Mesodermal cell (in vitro differentiated cells): Measurements from ENCODE around the gene TUBGCP5.

Source experiments
- H3K27ac ChIP-seq: 2 replicates; pipeline ENCODE4 v1.7.0; 2013; ENCODE audit warnings: mild to moderate bottlenecking, low read depth, low read length, moderate library complexity; ENCODE audit not compliant: severe bottlenecking
- H3K36me3 ChIP-seq: 2 replicates; pipeline ENCODE4 v1.7.1; 2013; ENCODE audit warnings: mild to moderate bottlenecking, low read length, moderate library complexity; ENCODE audit not compliant: control insufficient read depth, insufficient read depth
- H3K4me1 ChIP-seq: one replicate; pipeline ENCODE4 v1.7.1; 2013; ENCODE audit warnings: mild to moderate bottlenecking, low read length; ENCODE audit not compliant: insufficient read depth, control insufficient read depth, poor library complexity, severe bottlenecking
- H3K4me3 ChIP-seq: 2 replicates; pipeline ENCODE4 v1.7.0; 2013; ENCODE audit warnings: low read length, control low read depth, mild to moderate bottlenecking; ENCODE audit not compliant: insufficient read depth, poor library complexity, severe bottlenecking; ENCODE audit errors: extremely low read depth
- H3K9me3 ChIP-seq: 2 replicates; pipeline ENCODE4 v1.7.1; 2013; ENCODE audit warnings: mild to moderate bottlenecking, low read length, moderate library complexity; ENCODE audit not compliant: control insufficient read depth
- WGBS, 2 experiments: methylation state at CpG; one replicate each; pipeline ENCODE4 v1.1.5; 2013; ENCODE audit warnings: missing lambda C conversion rate in 2 of 2; ENCODE audit not compliant: insufficient coverage in 2 of 2; 5-methylcytosine and 5-hydroxymethylcytosine counted together

TUBGCP5 gene

GRCh38 chr15:22978691-22979237, 60.6 kb downstream of the TUBGCP5 start:
- H3K27ac ChIP-seq: no peak overlapping the region
- peaks cover 14% of the 10 kb centered on the region for H3K4me1 ChIP-seq
- 16% methylated on average over 18 to 20 of the region's 22 CpGs for WGBS, 2 experiments

DNA sequence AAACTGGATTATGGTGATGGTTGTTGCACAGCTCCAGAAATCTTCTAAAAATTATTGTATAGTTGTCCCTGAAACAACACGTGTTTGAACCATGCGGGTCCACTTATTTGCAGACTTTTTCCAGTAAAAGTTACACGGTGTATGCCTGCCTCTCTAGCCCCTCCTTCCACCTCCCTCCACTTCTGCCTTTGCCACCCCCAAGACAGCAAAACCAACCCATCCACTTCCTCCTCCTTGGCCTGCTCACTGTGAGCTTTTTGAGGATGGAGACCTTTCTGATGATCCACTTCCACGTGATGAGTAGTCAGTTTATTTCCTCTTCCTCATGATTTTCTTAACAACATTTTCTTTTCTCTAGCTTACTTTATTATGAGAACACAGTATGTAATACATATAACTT, 64.6 kb downstream of the TUBGCP5 start:
- peaks cover 17% of the 10 kb centered on the region for H3K36me3 ChIP-seq
- 92 to 93% methylated on average over 3 of the region's 4 CpGs for WGBS, 2 experiments

More at GRCh38 chr15:22978691-22979237, 60.6 kb downstream of the TUBGCP5 start:
- no peaks in the 10 kb centered on the region for H3K9me3 ChIP-seq
- peaks cover 5% of the 10 kb centered on the region for H3K36me3 ChIP-seq
- peak overlapping the region; percentile 85 for H3K4me3 ChIP-seq

DNA sequence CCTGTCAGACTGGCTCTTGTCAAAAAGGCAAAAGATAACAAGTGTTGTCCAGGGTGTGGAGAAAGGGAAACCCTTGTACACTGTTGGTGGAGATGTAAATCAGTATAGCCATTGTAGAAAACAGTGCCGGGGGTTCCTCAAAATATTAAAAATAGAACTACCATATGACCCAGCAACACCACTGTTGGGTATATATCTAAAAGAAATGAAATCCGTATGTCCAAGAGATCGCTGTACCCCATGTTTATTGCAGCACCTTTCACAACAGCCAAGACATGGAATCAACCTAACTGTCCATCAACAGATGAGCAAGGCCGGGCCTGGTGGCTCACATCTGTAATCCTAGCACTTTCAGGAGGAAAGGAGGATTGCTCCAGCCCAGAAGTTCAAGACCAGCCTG, 65.4 kb downstream of the TUBGCP5 start:
- H3K9me3 ChIP-seq: peaks cover 4% of the 10 kb centered on the region
- 86 to 100% methylated on average over 1 to 2 of the region's 4 CpGs for WGBS, 2 experiments
- H3K4me1 ChIP-seq: peaks cover 13% of the 10 kb centered on the region
- no peak overlapping the region for H3K4me3 ChIP-seq
- no peak overlapping the region for H3K27ac ChIP-seq
- peaks cover 19% of the 10 kb centered on the region for H3K36me3 ChIP-seq

More for the DNA sequence above, 64.6 kb downstream of the TUBGCP5 start:
- Histone ChIP-seq H3K4me3 (no peak overlapping the region), H3K4me1 (peaks cover 12% of the 10 kb centered on the region), H3K9me3 (peaks cover 4% of the 10 kb centered on the region), H3K27ac (no peak overlapping the region)

DNA sequence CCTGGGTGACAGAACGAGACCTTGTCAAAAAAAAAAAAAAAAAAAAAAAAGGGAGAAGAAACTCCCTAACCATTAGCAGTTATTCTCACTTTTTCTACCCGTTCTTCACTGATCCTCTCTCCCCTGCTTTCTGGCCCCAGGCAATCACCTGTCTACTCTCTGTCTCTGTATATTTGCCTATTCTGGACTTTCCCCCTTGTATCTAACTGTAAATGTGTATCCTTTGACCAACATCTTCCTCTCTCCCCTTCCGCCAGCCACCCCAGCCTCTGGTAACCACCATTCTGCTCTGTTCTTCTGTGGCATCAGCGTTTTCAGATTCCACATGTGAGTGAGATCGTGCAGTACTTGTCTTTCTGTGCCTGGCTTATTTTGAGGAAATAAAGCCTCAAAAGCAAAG, 66.1 kb downstream of the TUBGCP5 start:
- H3K36me3 ChIP-seq: peaks cover 19% of the 10 kb centered on the region
- H3K4me3 ChIP-seq: no peak overlapping the region
- no peak overlapping the region for H3K27ac ChIP-seq
- WGBS, 2 experiments: 100% methylated on average over 1 of the region's 5 CpGs
- peaks cover 4% of the 10 kb centered on the region for H3K9me3 ChIP-seq
- peaks cover 16% of the 10 kb centered on the region for H3K4me1 ChIP-seq

DNA sequence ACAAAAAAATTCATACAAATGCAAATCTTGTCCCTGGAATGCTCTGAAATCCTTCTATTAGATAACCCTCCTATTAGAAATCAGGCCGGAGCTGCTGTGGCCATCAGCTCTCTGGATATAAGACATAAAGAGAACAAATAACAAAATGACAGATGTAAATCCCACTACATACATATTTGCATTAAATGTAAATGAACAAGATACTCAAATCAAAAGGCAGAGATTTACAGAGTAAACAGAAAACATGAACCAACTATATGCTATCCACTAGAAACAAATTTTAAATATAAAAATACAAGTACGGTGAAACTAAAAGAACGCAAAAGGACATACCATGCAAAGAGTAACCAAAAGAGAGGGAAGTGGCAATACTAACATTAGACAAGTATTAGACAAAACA, 69.9 kb downstream of the TUBGCP5 start:
- Histone ChIP-seq H3K4me1 (peaks cover 16% of the 10 kb centered on the region), H3K9me3 (peaks cover 4% of the 10 kb centered on the region), H3K4me3 (no peak overlapping the region), H3K36me3 (peaks cover 18% of the 10 kb centered on the region), H3K27ac (no peak overlapping the region)
- WGBS, 2 experiments: 100% methylated on average over 1 of the region's 3 CpGs; no CpG with 5 or more reads in 1 of the 2 experiments

- H3K27ac ChIP-seq: peak overlapping the region; percentile 13
- no peak overlapping the region for H3K4me3 ChIP-seq
- peaks cover 4% of the 10 kb centered on the region for H3K9me3 ChIP-seq
- 61 to 64% methylated on average over 5 of the region's 5 CpGs for WGBS, 2 experiments
- H3K4me1 ChIP-seq: peaks cover 26% of the 10 kb centered on the region
- H3K36me3 ChIP-seq: peaks cover 18% of the 10 kb centered on the region
These were observed 71.0 kb downstream of the TUBGCP5 start for GRCh38 chr15:22968366-22968765.

DNA sequence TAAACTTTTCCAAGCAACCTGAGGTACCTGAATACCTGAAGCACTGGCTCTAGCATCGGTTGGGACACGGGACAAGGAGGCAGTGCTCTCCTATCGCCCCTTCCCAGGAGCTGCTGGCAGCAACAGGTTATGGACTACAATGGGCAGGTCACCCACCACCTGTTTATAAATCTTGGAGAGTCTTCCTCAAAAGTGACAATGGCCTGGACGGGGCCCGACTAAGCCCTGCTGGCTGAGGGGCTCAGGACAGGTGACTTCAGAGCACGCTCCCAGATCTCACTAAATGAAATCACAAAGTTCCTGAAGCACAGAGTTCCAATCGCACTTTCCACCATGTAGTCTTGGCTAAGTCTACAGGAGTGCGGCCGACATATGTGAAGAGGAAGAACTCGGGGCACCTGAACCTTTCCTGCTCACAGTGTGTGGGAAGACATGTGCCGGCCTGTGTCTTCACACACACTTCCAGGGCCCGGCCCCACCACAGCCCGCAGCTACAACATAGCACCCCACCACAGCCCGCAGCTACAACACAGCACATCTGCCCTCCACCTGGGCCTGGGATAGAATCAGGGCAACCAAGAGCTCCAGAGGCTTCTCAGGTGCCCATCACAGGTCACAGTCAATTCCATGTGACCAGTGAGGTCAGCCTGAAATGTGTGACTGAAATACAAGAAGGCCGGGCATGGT, 72.1 kb downstream of the TUBGCP5 start:
- Histone ChIP-seq H3K4me3 (no peak overlapping the region), H3K36me3 (peaks cover 18% of the 10 kb centered on the region), H3K27ac (no peak overlapping the region), H3K9me3 (peaks cover 4% of the 10 kb centered on the region), H3K4me1 (peaks cover 31% of the 10 kb centered on the region)
- 98 to 99% methylated on average over 11 to 12 of the region's 15 CpGs for WGBS, 2 experiments

DNA sequence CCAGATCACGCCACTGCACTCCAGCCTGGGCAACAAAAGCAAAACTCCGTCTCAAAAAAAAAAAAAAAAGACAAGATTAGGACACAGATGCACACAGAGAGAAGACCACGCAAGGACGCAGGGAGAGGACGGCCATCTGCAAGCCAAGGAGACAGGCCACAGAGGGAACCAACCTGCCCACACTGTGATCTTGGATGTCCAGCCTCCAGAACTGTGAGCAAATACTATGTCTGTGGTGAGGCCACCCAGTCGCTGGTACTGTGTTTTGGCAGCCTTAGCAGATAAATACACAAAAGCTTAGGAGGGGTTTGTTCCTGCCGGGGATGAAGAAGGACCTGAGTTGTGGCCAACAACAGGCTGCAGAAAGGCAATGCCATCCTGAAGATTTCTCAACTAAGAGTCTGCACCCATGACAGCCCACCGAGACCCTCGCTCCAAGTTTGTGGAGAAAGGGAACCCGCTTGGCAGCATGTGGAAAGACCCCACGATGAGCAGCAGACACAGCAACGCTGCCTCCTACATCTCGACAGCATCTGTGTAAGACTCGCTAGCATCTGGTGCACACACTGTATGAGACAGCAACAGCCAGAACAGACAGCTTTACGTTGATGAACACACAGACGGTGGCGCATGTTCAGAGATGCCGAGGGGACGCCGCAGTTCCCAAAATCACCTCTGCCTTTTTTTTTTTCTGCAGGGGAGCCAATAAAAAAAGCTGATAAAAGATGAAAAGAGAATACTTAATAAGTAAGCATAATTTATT, 72.9 kb downstream of the TUBGCP5 start:
- Histone ChIP-seq H3K4me3 (no peak overlapping the region), H3K27ac (no peak overlapping the region), H3K4me1 (peaks cover 36% of the 10 kb centered on the region), H3K9me3 (peaks cover 4% of the 10 kb centered on the region), H3K36me3 (peaks cover 18% of the 10 kb centered on the region)
- 94 to 97% methylated on average over 13 of the region's 20 CpGs for WGBS, 2 experiments

- Histone ChIP-seq H3K9me3 (no peaks in the 10 kb centered on the region), H3K27ac (no peak overlapping the region), H3K4me1 (peaks cover 32% of the 10 kb centered on the region), H3K4me3 (no peak overlapping the region), H3K36me3 (peaks cover 4% of the 10 kb centered on the region)
- WGBS, 2 experiments: 94 to 99% methylated on average over 11 of the region's 12 CpGs
These were observed 75.7 kb downstream of the TUBGCP5 start for GRCh38 chr15:22963641-22964040.

- Histone ChIP-seq H3K4me3 (no peak overlapping the region), H3K9me3 (no peaks in the 10 kb centered on the region), H3K27ac (no peak overlapping the region), H3K4me1 (peaks cover 25% of the 10 kb centered on the region), H3K36me3 (peaks cover 6% of the 10 kb centered on the region)
- WGBS, 2 experiments: 95 to 99% methylated on average over 7 to 8 of the region's 12 CpGs
These were observed 76.8 kb downstream of the TUBGCP5 start for GRCh38 chr15:22962611-22963010.
